MM.1S (cell line): ENCODE measurements around the gene PPP1R37.

Experiments used
- DNase-seq: peaks from one replicate; pipeline ENCODE4 v3.0.0-alpha.2; 2015
- H2AFZ ChIP-seq: fragments of 300-600 bp; sonication (generic); 2 replicates; pipeline ENCODE4 v1.6.0; 2016; ENCODE audit warnings: antibody characterized with exemption, low read length
- H3F3A ChIP-seq: fragments of 300-600 bp; sonication (generic); 2 replicates; pipeline ENCODE4 v1.6.1; 2016; ENCODE audit warnings: mild to moderate bottlenecking, antibody characterized with exemption, low read length, moderate library complexity, mixed read lengths; ENCODE audit not compliant: insufficient read depth
- H3K27ac ChIP-seq: fragments of 300-600 bp; sonication (generic); 2 replicates; pipeline ENCODE4 v1.5.1; 2016; ENCODE audit warnings: mild to moderate bottlenecking, low read length
- H3K27me3 ChIP-seq: fragments of 300-600 bp; sonication (generic); replicated peaks from 2 replicates; pipeline ENCODE4 v1.6.0; 2016; ENCODE audit warnings: low read length; ENCODE audit not compliant: insufficient read depth
- H3K36me3 ChIP-seq: fragments of 300-600 bp; sonication (generic); replicated peaks from 2 replicates; pipeline ENCODE4 v1.6.1; 2016; ENCODE audit warnings: mild to moderate bottlenecking, low read length, mixed read lengths; ENCODE audit not compliant: insufficient read depth
- H3K4me1 ChIP-seq: fragments of 300-600 bp; sonication (generic); 2 replicates; pipeline ENCODE4 v1.6.1; 2016; ENCODE audit warnings: low read length, mixed read lengths
- H3K4me2 ChIP-seq: fragments of 300-600 bp; sonication (generic); 2 replicates; pipeline ENCODE4 v1.6.0; 2016; ENCODE audit warnings: low read depth, low read length
- H3K4me3 ChIP-seq: fragments of 300-600 bp; sonication (generic); 2 replicates; pipeline ENCODE4 v1.5.1; 2016; ENCODE audit warnings: low read length, mixed read lengths
- H3K79me2 ChIP-seq: fragments of 300-600 bp; sonication (generic); 2 replicates; pipeline ENCODE4 v1.6.1; 2016; ENCODE audit warnings: mixed run types, low read length, mixed read lengths
- H3K9ac ChIP-seq: fragments of 300-600 bp; sonication (generic); 2 replicates; pipeline ENCODE4 v1.6.1; 2016; ENCODE audit warnings: low read length, mixed read lengths
- H3K9me2 ChIP-seq: fragments of 300-600 bp; sonication (generic); replicated peaks from 2 replicates; pipeline ENCODE4 v1.6.1; 2016; ENCODE audit warnings: mild to moderate bottlenecking, low read length, mixed read lengths; ENCODE audit not compliant: insufficient read depth
- H3K9me3 ChIP-seq: fragments of 300-600 bp; sonication (generic); replicated peaks from 2 replicates; pipeline ENCODE4 v1.6.1; 2016; ENCODE audit warnings: mild to moderate bottlenecking, low read length, mixed read lengths; ENCODE audit not compliant: insufficient read depth
- H4K20me1 ChIP-seq: fragments of 300-600 bp; sonication (generic); 2 replicates; pipeline ENCODE4 v1.6.1; 2016; ENCODE audit warnings: mild to moderate bottlenecking, low read length, moderate library complexity, mixed read lengths; ENCODE audit not compliant: insufficient read depth
- EZH2 ChIP-seq: fragments of 300-600 bp; sonication (generic); optimal IDR thresholded peaks from 2 replicates; pipeline ENCODE3; 2017; ENCODE audit warnings: low read depth, mild to moderate bottlenecking, antibody characterized with exemption, low read length, mixed read lengths
- EZH2phosphoT487 ChIP-seq: fragments of 300-600 bp; sonication (generic); IDR thresholded peaks from 2 replicates; pipeline ENCODE4 v1.6.1; 2018; ENCODE audit warnings: antibody characterized with exemption, low read length
- TF ChIP-seq, protein P1 (sequence below): fragments of 300-600 bp; sonication (generic); IDR thresholded peaks from 2 replicates; pipeline ENCODE4 v1.5.1; 2016; ENCODE audit warnings: antibody characterized with exemption, low read length, mixed read lengths

The PPP1R37 gene

DNA sequence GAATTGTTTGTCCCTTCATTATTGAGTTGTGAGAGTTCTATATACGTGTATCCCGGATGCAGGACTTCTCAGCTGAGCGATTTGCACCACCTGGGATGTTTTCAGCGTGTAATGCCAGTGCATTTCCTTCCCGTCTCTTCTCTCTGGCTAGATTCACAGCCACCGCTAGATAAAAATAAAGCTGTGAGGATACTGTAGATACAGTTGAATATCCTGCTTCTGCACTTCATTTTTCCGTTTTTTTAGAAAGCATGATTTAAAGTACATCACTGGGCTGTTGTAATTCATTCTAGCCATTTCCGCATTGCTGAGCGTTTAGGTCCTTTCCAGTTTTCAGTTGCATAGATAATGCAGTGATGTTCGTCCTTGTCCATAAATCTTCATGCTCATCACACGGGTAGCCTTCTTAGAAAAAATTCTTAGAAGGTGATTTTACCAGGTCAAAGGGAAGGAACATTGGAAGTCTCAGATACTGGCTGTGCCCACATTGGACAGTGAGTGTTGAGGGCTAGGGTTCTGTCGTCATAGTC is 14.7 kb downstream of the PPP1R37 start:
- Histone ChIP-seq H4K20me1 (no peaks in the 10 kb centered on the region; the same call in none of the 2 replicates), H3K36me3 (no peaks in the 10 kb centered on the region), H3K9ac (no peak overlapping the region), H3K4me1 (peaks cover 27% of the 10 kb centered on the region), H3K9me3 (no peaks in the 10 kb centered on the region), H3K79me2 (peaks cover 99% of the 10 kb centered on the region), H3K4me2 (no peak overlapping the region), H3K27me3 (no peaks in the 10 kb centered on the region), H3F3A (peaks cover 7% of the 10 kb centered on the region; the same call in 1 of the 2 replicates), H3K4me3 (no peak overlapping the region), H2AFZ (no peak overlapping the region), H3K27ac (no peak overlapping the region), H3K9me2 (no peaks in the 10 kb centered on the region)
- DNase-seq, result no peak
- TF ChIP-seq EZH2phosphoT487 (no peak), EZH2 (no peak)
- TF ChIP-seq, protein P1, sequence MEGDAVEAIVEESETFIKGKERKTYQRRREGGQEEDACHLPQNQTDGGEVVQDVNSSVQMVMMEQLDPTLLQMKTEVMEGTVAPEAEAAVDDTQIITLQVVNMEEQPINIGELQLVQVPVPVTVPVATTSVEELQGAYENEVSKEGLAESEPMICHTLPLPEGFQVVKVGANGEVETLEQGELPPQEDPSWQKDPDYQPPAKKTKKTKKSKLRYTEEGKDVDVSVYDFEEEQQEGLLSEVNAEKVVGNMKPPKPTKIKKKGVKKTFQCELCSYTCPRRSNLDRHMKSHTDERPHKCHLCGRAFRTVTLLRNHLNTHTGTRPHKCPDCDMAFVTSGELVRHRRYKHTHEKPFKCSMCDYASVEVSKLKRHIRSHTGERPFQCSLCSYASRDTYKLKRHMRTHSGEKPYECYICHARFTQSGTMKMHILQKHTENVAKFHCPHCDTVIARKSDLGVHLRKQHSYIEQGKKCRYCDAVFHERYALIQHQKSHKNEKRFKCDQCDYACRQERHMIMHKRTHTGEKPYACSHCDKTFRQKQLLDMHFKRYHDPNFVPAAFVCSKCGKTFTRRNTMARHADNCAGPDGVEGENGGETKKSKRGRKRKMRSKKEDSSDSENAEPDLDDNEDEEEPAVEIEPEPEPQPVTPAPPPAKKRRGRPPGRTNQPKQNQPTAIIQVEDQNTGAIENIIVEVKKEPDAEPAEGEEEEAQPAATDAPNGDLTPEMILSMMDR, result no peak

DNA sequence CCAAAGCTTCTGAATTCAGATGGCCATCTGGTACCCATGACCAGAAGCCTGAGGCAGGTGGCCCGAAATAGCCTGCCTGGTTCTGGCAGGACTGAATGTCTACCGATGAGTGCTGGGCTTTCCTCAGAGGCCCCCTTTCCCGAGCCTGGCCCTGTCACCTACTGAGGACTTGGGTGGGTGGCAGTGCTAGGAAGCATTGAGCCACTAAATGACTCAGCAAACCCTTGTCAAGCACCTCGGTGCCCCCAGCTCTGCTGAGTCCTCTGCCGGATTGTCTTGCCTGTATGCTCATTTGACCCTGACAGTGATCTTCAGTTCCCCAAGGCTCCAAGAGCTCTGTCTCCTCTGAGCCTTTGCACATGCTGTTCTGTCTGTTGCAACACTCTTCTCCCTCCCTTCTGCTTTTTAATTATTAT is 17.9 kb downstream of the PPP1R37 start:
- peaks cover under 1% of the 10 kb centered on the region; the same call in 1 of the 2 replicates for H4K20me1 ChIP-seq
- no peak overlapping the region for H3K27ac ChIP-seq
- H3F3A ChIP-seq, result no peaks in the 10 kb centered on the region
- H3K27me3 ChIP-seq, result no peaks in the 10 kb centered on the region
- H3K9ac ChIP-seq, result no peak overlapping the region
- H3K36me3 ChIP-seq, result no peaks in the 10 kb centered on the region
- no peak overlapping the region for H3K4me3 ChIP-seq
- peaks cover 99% of the 10 kb centered on the region for H3K79me2 ChIP-seq
- no peak for DNase-seq
- TF ChIP-seq EZH2phosphoT487 (no peak), EZH2 (no peak)
- TF ChIP-seq, protein P1, result no peak
- H3K4me1 ChIP-seq, result peaks cover under 1% of the 10 kb centered on the region; the same call in 1 of the 2 replicates
- no peak overlapping the region for H2AFZ ChIP-seq
- H3K4me2 ChIP-seq, result no peak overlapping the region
- H3K9me2 ChIP-seq, result no peaks in the 10 kb centered on the region
- H3K9me3 ChIP-seq, result no peaks in the 10 kb centered on the region

DNA sequence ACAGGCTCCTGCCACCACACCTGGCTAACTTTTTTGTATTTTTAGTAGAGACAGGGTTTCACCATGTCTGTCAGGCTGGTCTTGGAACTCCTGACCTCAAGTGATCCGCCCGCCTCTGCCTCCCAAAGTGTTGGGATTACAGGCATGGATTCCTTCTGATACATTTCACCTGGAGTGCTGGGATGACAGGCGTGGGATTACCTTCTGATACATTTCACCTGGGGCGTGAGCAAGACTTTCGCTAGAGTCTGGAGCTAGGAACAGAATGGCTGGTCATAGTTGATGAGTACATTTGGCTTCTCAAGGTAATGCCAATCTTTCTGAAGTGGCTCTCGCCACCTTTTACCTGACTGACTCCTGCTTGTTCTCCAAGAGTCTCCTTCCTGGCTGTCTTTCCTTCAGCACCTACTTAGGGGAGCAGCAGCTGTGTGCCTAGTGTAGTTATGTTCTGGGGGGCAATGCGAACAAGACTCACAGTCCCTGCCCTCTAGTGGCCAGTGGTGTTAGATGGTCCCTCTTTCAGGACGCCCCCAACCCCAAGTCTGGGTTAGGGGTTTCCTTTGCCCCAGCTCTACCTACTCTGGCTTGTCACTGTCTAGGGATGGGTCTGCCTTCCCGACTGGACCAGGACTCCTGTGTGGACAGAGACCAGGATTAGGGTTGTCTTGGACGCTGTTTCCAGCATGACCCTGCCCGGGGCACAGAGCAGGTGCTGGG is 19.3 kb downstream of the PPP1R37 start:
- H3K4me3 ChIP-seq, result no peak overlapping the region
- no peak overlapping the region for H3K9ac ChIP-seq
- no peak overlapping the region for H2AFZ ChIP-seq
- H4K20me1 ChIP-seq, result peaks cover 2% of the 10 kb centered on the region
- no peaks in the 10 kb centered on the region for H3K27me3 ChIP-seq
- H3K9me2 ChIP-seq, result no peaks in the 10 kb centered on the region
- H3K79me2 ChIP-seq, result peaks cover 93% of the 10 kb centered on the region
- H3K4me1 ChIP-seq, result peaks cover 9% of the 10 kb centered on the region
- no peaks in the 10 kb centered on the region for H3K9me3 ChIP-seq
- H3K36me3 ChIP-seq, result no peaks in the 10 kb centered on the region
- no peak for DNase-seq
- TF ChIP-seq EZH2, result no peak
- TF ChIP-seq EZH2phosphoT487, result no peak
- H3K4me2 ChIP-seq, result no peak overlapping the region
- no peak overlapping the region for H3K27ac ChIP-seq
- peaks cover 9% of the 10 kb centered on the region; the same call in 1 of the 2 replicates for H3F3A ChIP-seq

DNA sequence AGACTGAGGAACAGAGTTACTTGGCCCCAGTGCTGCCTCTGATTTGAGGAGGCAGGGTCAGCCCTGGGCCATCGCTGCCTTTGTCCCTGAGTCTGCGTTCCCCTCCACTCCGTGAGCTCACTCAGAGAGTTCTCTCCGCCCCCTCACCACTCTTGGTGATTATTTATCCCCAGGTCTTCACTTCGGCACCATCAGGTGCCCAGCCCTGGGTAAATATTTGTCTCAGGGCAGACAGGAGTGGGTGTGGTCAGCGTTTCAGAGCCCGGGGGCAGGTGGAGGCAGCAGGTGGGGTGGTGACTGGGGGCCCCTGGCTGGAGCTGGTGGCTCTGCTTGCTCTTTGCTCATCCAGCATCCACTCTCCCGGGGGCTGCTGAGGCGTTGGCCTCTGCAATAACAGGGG is 20.6 kb downstream of the PPP1R37 start:
- Histone ChIP-seq H3K27ac (no peak overlapping the region), H3K79me2 (peaks cover 91% of the 10 kb centered on the region), H3F3A (peaks cover 22% of the 10 kb centered on the region), H2AFZ (no peak overlapping the region), H3K9me2 (no peaks in the 10 kb centered on the region), H3K36me3 (no peaks in the 10 kb centered on the region), H3K4me2 (no peak overlapping the region), H3K9me3 (no peaks in the 10 kb centered on the region), H3K27me3 (no peaks in the 10 kb centered on the region), H3K4me3 (no peak overlapping the region), H4K20me1 (peaks cover 2% of the 10 kb centered on the region), H3K4me1 (peaks cover 23% of the 10 kb centered on the region), H3K9ac (no peak overlapping the region)
- no peak for DNase-seq
- TF ChIP-seq, protein P1, result no peak
- TF ChIP-seq EZH2 (no peak), EZH2phosphoT487 (no peak)
